ES-I3 (cell line): ENCODE measurements around the gene RCAN2.

ENCODE experiments used
- H3K36me3 ChIP-seq: 2 replicates; pipeline ENCODE4 v1.6.1; 2013; ENCODE audit warnings: mild to moderate bottlenecking, low read length, control low read depth, moderate library complexity; ENCODE audit not compliant: insufficient read depth
- H3K4me1 ChIP-seq: 2 replicates; pipeline ENCODE4 v1.6.1; 2013; ENCODE audit warnings: mild to moderate bottlenecking, control low read depth, low read length; ENCODE audit not compliant: insufficient read depth
- H3K9ac ChIP-seq: 2 replicates; pipeline ENCODE4 v1.6.1; 2013; ENCODE audit warnings: low read depth, mild to moderate bottlenecking, low read length, moderate library complexity
- H3K9me3 ChIP-seq: 2 replicates; pipeline ENCODE4 v1.6.1; 2013; ENCODE audit warnings: mild to moderate bottlenecking, low read length, moderate library complexity; ENCODE audit not compliant: control insufficient read depth, insufficient read depth

Gene RCAN2

DNA sequence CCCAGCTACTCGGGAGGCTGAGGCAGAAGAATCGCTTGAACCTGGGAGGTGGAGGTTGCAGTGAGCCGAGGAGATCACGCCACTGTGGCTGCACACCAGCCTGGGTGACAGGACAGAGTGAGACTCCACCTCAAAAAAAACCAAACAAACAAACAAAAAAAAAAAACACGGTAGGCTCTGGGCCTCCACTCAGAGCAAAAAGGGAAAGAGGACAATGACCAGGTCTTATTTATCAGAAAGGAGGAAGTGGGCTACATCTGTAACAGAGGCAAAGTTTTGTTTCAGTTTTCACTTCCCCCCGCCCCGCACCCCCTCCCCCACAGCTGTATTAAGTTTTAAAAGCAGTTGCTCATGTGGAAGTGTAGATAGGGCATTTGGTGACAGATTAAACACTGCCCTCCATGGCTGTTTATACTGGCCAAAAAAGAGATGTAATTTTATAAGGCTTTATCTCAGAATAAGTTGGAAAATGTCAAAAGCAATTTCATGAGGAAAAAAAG lies 114.6 kb downstream of the RCAN2 start:
- Histone ChIP-seq H3K4me1 (no peaks in the 10 kb centered on the region), H3K36me3 (no peaks in the 10 kb centered on the region), H3K9ac (no peak overlapping the region), H3K9me3 (no peaks in the 10 kb centered on the region)

DNA sequence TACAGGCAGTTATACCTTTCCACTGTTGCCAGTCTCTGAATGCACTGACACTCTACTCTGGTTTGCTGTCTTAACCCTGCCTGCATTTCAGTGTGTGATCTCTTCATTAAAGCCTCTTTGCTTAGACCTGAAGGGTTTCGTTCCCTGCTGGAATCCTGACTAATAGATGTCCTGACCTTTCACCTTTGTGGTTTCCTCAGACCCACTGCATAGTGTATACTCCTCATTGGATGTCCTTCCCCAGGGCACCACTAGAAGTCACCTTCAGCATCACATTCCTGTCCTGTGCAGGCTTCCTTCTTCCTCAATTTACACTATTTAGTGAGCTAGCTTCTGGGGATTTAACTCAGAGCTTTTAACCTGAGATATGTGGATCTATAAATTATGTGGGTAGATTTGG lies 120.6 kb downstream of the RCAN2 start:
- H3K9ac ChIP-seq: no peak overlapping the region
- no peaks in the 10 kb centered on the region for H3K4me1 ChIP-seq
- no peaks in the 10 kb centered on the region for H3K36me3 ChIP-seq
- no peaks in the 10 kb centered on the region for H3K9me3 ChIP-seq

DNA sequence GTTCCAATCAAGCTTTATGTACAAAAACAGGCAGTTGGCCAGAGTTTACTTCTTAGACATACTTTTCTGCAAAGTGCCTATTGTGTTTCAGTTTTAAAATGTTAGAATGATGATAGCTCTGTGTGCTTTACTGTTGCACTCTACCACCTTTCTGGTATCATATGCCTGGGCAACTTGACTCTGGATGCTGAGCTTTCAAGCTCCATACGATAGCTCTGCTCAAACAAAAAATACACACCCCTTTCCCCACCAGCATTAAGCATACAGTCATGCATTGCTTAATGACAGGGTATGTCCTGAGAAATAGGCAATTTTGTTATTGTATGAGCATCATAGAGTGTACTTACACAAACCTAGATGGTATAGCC lies 123.1 kb downstream of the RCAN2 start:
- Histone ChIP-seq H3K4me1 (no peaks in the 10 kb centered on the region), H3K36me3 (no peaks in the 10 kb centered on the region), H3K9ac (no peak overlapping the region), H3K9me3 (no peaks in the 10 kb centered on the region)

DNA sequence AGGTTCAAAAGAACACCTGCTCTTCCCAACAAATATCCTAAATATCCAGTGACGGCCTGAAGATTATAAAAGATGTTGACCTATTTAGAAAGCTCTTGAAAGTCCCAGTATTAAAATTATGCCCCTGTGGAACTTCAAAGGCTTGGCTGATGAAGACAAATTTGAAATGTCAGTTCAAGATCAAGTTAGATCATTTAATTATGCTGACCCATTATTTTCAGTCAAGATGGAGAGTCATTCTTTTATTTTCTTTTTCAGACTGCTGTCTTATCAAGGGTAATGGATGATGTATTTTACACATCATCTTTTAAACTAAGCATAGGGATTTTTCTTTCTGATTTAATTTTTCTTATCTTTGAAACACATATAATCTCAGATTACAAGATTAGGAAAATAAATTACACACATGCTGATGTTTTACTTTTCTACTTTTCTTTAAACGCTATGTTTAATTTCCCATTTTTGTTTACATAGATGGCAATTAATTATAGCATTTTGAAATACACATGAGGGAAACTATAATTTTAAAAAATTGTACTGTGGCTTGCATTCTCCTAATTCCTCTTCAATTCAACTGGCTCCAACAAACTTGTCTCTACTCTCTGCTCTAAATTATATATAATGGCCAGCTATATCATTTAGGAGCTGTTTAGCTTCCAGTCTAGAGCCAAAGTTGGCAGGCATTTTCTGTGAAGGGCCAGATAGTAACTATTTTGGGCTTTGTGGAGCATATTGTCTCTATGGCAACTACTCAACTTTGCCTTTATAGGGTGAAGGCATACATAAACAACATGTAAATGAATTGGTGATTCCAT lies 123.7 kb downstream of the RCAN2 start:
- H3K9me3 ChIP-seq: no peaks in the 10 kb centered on the region
- no peaks in the 10 kb centered on the region for H3K36me3 ChIP-seq
- no peaks in the 10 kb centered on the region for H3K4me1 ChIP-seq
- H3K9ac ChIP-seq: no peak overlapping the region

DNA sequence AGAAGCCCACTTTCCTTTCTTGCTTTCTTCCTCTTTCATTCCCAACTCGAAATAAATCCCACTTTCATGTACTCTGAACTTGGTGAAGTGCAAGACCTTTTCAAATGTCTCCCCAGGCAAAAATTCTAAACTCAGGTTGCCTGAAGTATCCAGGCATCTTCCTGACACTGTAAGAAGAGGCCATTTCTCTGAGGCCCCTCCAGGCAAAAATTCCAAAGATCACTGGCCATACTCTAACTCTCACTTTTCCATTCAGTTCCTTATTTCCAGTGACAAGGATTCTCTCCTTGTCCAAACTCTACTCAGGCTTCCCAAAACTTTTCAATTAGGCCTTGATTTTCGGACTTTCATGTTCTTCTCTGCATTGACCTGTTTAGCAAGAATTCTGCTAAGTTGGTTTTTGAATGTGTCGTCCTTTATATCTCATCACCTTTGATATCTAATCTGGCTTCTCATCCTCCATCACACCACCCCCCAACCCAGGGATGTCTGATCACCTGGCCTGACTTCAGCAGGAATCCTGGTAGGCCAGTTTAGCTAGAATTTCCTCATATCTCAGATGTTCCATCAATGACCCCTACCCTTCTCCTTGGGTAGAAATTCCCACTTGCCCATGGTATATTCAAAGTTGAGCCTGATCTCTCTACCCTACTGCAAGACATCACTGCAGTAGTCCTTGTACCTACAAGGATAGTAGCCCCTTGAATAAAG lies 124.9 kb downstream of the RCAN2 start:
- Histone ChIP-seq H3K4me1 (no peaks in the 10 kb centered on the region), H3K9ac (no peak overlapping the region), H3K9me3 (no peaks in the 10 kb centered on the region), H3K36me3 (no peaks in the 10 kb centered on the region)

DNA sequence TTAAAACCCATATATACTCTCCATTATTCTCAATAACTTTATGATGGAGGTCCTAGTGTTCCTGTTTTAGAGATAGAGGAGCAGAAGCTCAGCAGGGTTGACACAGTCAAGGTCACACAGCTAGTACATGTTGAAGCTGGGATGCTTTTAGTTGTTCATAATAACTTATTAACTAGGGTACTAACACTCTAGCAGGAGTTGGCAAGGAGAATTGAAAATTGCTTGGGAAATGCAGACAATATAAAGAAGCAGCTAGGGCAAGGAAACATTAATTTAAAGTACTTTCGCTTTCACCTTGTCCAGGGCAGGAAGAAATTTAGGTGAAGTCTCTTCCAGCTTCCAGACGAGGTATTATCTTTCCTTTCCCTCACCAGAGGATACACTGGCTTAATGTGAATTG lies 133.7 kb downstream of the RCAN2 start:
- Histone ChIP-seq H3K9me3 (no peaks in the 10 kb centered on the region), H3K4me1 (peaks cover 4% of the 10 kb centered on the region; the same call in 1 of the 2 replicates), H3K9ac (no peak overlapping the region), H3K36me3 (no peaks in the 10 kb centered on the region)

DNA sequence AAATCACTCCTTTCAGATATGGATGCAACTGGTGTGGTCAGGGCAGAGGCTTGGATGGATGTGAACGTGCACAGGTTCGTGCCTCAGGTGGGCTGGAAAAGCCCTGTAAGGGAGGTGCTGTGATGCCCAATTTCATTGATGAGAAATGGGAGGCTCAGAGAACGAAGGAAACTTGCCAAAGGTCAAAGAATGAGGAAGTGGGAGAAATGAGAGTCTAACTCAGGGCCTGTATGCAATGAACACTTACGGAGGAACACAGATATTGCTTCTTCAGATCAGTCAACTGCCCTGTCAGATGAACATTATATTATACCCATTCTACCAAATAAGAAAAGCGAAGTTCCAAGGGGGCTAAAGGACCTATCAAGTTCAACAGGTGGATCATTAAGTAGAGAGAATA lies 134.7 kb downstream of the RCAN2 start:
- no peaks in the 10 kb centered on the region for H3K36me3 ChIP-seq
- H3K9ac ChIP-seq: no peak overlapping the region
- H3K4me1 ChIP-seq: peaks cover 4% of the 10 kb centered on the region; the same call in 1 of the 2 replicates
- no peaks in the 10 kb centered on the region for H3K9me3 ChIP-seq

DNA sequence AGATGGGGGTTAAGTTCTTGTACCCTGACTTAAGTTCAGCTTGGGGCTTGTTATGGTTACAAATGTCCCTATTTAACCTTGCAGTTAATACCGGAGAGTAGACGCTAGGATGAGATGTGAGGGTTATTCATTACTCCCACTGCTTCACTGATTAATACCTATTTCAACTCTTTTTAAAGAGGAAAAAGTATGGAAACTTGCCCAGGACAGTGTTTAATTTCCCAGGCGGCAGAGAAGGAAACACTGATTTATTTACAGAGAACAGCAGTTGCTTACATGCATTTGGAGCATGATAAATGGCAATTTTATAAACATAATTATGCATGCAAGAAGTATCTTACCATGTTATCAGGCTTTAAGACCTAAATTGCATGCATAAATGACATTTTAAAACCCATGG lies 137.7 kb downstream of the RCAN2 start:
- H3K4me1 ChIP-seq: peaks cover 4% of the 10 kb centered on the region; the same call in 1 of the 2 replicates
- H3K9ac ChIP-seq: no peak overlapping the region
- no peaks in the 10 kb centered on the region for H3K9me3 ChIP-seq
- no peaks in the 10 kb centered on the region for H3K36me3 ChIP-seq

DNA sequence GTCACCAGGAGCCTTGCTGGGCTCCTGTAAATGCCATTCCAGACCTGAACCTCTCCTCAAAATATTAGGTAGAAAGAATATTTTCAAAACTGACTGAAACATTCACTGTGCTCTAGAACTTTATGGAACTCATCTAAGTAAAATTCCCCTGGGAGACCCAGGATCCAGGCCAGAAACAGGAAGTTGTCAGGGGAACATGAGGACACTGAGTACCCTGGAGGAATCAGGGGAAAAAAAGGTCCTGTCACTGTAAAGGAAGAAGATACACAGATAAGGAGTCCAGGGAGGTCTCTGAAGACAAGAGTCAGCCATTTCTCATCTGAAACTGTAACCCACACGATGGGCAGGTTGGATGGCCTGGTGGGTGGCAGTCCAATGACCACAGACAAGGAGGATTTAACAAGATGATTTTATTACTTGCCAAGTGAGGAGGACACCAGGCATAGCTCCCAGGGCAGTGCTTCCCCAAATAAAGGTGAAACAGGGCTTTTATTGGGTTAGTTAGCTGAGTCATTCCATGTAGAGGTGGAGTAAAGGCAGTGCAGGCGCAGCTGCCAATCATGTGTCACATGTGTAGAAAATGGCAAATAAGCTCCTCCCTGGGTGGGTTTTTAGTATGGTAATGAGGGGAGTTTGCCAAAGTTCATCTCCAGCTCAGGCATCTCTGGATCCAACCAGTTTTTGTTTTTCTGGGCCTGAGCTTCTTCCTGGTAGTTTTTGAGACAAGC lies 138.5 kb downstream of the RCAN2 start:
- no peak overlapping the region for H3K9ac ChIP-seq
- peaks cover 4% of the 10 kb centered on the region; the same call in 1 of the 2 replicates for H3K4me1 ChIP-seq
- H3K36me3 ChIP-seq: no peaks in the 10 kb centered on the region
- H3K9me3 ChIP-seq: no peaks in the 10 kb centered on the region

DNA sequence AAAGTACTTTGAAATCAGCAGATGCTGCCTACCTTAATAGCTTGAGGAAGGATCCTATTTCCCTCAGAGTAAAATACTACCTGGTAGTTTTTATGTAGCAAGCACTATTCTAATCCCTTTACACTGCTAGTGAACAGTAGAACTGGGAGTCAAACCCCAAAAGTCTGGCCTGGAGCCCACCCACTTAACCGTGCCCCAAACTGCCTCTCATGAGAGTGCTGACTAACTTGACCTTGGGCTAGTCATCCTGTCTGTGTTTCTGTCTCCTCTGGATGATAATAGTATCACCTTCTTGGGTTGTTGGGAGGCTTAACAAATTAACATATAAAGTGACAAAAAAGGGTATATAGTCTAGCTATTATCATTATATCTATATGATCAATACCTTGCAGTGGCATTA lies 140.5 kb downstream of the RCAN2 start:
- peaks cover 4% of the 10 kb centered on the region; the same call in 1 of the 2 replicates for H3K4me1 ChIP-seq
- H3K9ac ChIP-seq: no peak overlapping the region
- no peaks in the 10 kb centered on the region for H3K36me3 ChIP-seq
- H3K9me3 ChIP-seq: no peaks in the 10 kb centered on the region

DNA sequence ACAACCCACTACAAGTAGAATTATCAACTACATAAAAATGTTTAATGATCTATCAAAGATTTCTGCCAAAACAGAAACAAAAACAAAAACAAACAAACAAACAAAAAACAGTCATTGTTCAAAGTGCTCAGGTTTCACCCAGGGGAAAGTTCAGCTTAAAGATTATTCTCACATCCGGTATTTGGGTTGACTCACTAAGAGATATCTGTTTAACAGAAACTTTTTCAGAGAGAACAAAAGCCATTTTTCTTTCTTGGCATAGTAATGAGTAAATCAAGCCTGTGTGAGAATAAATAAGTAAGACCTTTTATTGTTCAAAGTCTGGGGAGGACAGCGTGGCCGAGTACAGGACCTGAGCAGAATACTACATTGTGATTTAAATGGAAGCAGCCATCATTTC lies 143.6 kb downstream of the RCAN2 start:
- H3K4me1 ChIP-seq: no peaks in the 10 kb centered on the region
- H3K36me3 ChIP-seq: no peaks in the 10 kb centered on the region
- no peak overlapping the region for H3K9ac ChIP-seq
- no peaks in the 10 kb centered on the region for H3K9me3 ChIP-seq

DNA sequence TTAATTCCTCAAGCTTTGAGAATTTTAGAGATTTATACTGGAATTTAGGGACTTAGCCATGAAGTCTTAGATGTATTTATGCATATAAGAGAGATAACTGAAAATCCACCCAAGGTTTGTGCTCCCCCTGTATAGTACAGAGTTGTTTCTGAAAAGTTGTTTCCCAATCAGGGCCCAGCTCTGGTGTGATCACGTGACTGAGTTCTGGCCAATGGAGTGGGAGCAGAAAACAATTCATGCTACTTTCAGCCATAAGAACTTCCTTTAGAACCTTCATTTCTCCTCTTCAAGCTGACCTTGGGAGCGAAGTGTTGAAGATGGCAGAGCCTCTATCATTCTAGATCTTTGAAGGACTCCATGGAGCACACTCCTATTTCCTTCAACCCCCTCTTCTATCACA lies 151.0 kb downstream of the RCAN2 start:
- no peaks in the 10 kb centered on the region for H3K36me3 ChIP-seq
- H3K4me1 ChIP-seq: peaks cover 3% of the 10 kb centered on the region; the same call in 1 of the 2 replicates
- no peak overlapping the region for H3K9ac ChIP-seq
- H3K9me3 ChIP-seq: no peaks in the 10 kb centered on the region

DNA sequence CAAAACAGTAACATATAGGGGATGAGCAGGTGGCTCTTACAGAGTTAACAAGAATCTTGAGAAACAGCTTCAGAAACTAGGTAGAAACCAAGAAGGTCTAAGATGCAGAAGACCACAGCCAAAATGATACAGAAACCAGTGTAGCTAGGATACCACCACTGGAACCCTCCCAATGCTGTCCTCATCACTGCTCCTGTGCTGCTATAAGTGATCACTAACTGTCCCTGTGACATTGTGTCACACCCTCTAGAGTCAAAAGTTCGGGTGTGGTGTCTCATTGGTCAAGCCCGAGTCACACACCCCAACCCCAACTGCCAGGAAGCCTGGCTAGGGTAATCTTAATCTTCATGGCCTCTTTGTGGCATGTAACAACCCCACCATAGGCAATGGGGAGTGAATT lies 153.1 kb downstream of the RCAN2 start:
- H3K9ac ChIP-seq: no peak overlapping the region
- H3K36me3 ChIP-seq: no peaks in the 10 kb centered on the region
- peaks cover 5% of the 10 kb centered on the region; the same call in 1 of the 2 replicates for H3K4me1 ChIP-seq
- H3K9me3 ChIP-seq: no peaks in the 10 kb centered on the region

DNA sequence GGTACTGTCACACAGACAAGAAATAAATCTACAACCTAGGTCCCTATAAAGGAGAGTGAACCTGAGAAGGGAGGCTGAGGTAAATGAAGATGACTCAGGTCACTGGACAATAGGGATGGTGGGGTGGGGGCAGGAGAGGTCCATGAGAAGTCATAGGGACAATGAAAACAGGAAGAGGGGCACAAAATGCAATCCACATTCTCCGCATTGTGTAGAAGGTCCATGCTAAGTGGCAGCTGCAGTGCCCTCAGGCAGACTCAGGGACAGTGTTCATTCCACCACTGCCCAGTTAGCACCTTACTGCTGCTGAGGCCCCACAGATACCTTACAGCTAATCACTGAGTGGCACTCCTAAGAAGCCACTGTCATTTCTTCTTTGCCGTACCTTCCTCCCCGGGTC lies 156.8 kb downstream of the RCAN2 start:
- Histone ChIP-seq H3K9me3 (no peaks in the 10 kb centered on the region), H3K36me3 (no peaks in the 10 kb centered on the region)

More for the DNA sequence above, 156.8 kb downstream of the RCAN2 start:
- H3K9ac ChIP-seq: no peak overlapping the region
- peaks cover 5% of the 10 kb centered on the region; the same call in 1 of the 2 replicates for H3K4me1 ChIP-seq
